Left colon (tissue), 2 donors: ENCODE data around the gene MAPK4. TPM values are rescaled to one million over a fixed set of nuclear protein-coding genes. Genes with fewer than 3 reads are reported as not detected.
A peak's percentile ranks its signal among the peaks of the same experiment; 100 is the strongest.

ENCODE experiments used
- ATAC-seq: fragments of 200-7000 bp; cut with Tn5 transposase; one replicate; pipeline ENCODE4 v1.9.1; 2020; ENCODE audit warnings: mild to moderate bottlenecking, moderate library complexity
- DNase-seq, 2 donors: peaks; one replicate each; pipeline ENCODE4 v3.0.0-alpha.2; 2020
- intact Hi-C, 2 donors: fragments of 100-400 bp; cut with DNase I in 1 of 2; cut with micrococcal nuclease in 1 of 2; formaldehyde crosslinking; loops; one replicate each; pipeline versions ENCODE4 v1.11.2 to v1.14.0; 2022; cut with DNase I, micrococcal nuclease
- total RNA-seq, 2 donors: library from RNA; stranded (reverse); fragmentation: NEBNext Ultra II Directional; extraction: Animal tissue kit (Norgen Biotek cat#: 25700); gene quantifications; one replicate each; pipeline ENCODE4 v1.2.1, GENCODE V29; 2021
- donor health status: DM: no; HTN: no; CAD: no.
- donor health status: DM: yes; HTN: yes; CAD: no.

MAPK4 gene
- total RNA-seq, 2 donors from 2014 or later: 0.12 to 1.6 TPM

GRCh38 chr18:50638884-50639420, 79.1 kb downstream of the MAPK4 start:
- DNase-seq: no peak
- no peak for ATAC-seq
- intact Hi-C loops: no loop called here

DNA sequence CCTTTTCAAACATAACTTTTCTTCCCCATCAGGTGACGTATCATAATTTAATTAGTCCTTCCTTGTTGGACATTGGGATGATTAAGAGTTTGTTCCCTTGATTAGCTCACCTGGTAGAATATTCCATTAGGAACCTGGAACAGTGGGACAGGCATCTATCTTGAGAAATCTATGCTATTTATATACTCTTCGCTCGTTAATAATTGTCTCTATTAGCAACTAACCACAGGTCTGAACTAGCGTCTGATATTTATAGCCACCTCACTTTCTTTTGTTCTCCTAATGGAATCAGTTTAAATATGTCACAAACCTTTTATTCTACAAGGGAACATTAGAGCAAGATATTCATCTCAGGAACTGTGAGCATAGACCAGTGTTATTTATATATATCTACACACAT, 79.8 kb downstream of the MAPK4 start:
- intact Hi-C loops: no loop called here
- DNase-seq: no peak
- no peak for ATAC-seq

GRCh38 chr18:50642439-50642838, 82.6 kb downstream of the MAPK4 start:
- ATAC-seq (no peak), DNase-seq (no peak)
- intact Hi-C loops: no loop called here

DNA sequence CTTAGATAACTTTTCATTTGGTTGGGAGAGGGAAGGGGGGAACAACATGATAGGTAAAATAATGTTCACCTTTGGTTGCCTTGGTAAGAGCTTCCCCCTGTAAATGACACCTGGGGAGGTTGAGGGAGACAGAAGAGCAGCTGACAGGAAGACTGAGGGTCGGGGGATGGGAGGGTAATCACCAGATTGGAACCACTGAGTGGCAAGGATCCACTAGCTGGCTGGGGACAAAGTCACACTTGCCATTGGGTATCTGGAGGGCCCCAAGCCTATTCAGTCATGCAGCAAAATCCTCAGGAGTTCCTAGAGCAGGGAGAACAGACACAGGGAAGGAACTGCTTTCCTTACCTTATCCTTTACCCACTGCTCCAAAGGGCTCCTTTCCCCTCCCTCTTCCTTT, 84.3 kb downstream of the MAPK4 start:
- DNase-seq: no peak
- ATAC-seq: no peak
- intact Hi-C loops: no loop called here

DNA sequence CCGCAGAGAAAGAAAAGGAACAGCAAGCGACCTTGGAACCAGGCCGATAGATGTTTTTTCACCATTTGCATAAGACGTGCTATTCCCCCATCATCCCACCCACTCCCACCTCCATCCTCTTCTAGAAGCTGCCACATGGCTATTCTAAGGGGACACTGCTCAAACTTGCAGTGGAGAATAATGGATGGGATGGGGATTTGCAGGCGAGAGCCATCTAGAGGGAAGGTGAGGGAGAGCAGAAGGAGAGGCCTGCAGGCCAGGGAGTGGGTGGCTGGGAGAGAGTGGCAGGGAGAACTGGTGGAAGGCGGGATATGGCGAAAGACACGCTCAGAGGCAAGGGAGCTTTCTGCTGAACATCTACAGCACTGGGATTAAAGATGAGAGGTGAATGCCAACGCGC, 84.9 kb downstream of the MAPK4 start:
- ATAC-seq (peak; percentile 66), DNase-seq (peak in 1 of 2 donors; percentile 11)
- intact Hi-C loops: no loop called here

DNA sequence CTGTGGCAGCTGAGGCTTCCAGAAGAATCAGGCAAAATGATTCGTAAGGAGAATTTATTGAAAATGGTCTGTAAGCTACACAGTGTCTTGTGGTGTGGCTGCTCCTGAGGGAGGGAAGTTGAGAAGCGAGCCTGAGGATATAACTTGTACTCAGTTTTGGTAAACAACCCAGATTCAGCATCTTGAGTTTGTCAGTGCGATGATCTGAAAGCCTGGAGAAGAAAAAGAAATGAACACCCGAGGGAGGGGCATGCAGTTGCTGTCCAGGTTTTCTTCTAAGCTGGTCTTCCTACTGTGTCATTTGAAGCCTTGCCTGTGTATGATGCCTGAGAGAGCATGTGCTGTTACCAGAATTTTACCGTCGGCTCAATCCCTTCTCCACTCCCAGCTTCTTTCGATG, 87.3 kb downstream of the MAPK4 start:
- ATAC-seq (no peak), DNase-seq (no peak)
- intact Hi-C loops: no loop called here

- DNase-seq (no peak), ATAC-seq (no peak)
- intact Hi-C loops: no loop called here
These were observed 87.9 kb downstream of the MAPK4 start for GRCh38 chr18:50647792-50648191.

DNA sequence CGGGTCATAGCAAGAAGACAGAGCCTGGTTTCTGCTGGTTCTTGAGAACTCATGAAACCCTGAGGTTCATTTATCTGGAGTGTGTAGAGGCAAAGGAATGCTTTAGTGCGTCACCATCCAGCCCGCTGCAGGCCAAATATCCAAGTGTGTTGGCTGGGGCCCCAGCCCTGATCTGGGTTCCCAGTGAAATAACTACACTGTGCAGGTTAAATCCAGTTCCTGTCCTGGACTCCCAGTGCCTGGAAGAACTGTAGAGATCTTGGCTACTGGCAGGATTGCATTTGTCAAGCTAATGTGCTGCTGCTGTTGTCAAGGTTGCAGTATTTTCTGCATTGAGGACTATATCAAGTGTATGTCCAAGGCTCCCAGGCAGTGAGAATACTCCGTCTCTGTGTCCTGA, 89.9 kb downstream of the MAPK4 start:
- intact Hi-C loops: no loop called here
- DNase-seq: peak; percentile 32 to 67
- ATAC-seq: no peak

- ATAC-seq (no peak), DNase-seq (no peak)
- intact Hi-C loops: no loop called here
These were observed 91.4 kb downstream of the MAPK4 start for GRCh38 chr18:50651334-50651733.

DNA sequence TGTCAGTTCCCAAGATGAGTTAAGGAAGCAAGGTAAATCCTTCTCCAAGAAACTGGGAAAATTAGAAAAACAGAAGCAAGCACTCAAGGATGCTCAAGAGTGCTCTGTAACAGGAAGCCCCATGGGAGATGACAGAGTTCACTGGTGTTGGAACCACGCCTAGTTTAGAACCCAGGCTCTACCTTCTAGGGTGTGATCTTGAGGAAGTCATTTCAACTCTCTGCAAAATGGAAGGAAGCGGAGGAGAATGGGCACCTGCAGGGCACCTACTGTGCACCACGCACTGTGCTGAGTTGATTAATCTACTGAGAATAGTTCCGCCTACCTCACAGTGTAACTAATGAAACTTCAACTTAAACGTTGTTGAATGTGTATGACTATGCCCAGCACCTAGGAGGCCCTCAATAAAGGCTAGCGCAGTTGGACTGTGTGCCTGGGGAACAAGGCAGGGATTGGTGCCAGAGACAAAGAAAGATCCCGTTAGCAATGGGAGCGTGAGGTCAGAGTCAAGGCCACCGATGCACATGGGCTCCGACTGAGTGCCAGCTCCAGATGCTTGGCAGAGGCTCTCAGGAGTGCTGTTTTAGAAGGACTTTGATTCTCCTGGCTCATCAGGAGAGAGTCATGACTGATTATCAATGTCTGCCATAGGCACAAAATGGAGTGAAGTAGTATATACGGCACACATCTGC, 93.7 kb downstream of the MAPK4 start:
- DNase-seq (no peak), ATAC-seq (peak; percentile 57)
- intact Hi-C loops: no loop called here

GRCh38 chr18:50654211-50654610, 94.3 kb downstream of the MAPK4 start:
- no peak for DNase-seq
- intact Hi-C loops: no loop called here
- peak; percentile 26 for ATAC-seq

DNA sequence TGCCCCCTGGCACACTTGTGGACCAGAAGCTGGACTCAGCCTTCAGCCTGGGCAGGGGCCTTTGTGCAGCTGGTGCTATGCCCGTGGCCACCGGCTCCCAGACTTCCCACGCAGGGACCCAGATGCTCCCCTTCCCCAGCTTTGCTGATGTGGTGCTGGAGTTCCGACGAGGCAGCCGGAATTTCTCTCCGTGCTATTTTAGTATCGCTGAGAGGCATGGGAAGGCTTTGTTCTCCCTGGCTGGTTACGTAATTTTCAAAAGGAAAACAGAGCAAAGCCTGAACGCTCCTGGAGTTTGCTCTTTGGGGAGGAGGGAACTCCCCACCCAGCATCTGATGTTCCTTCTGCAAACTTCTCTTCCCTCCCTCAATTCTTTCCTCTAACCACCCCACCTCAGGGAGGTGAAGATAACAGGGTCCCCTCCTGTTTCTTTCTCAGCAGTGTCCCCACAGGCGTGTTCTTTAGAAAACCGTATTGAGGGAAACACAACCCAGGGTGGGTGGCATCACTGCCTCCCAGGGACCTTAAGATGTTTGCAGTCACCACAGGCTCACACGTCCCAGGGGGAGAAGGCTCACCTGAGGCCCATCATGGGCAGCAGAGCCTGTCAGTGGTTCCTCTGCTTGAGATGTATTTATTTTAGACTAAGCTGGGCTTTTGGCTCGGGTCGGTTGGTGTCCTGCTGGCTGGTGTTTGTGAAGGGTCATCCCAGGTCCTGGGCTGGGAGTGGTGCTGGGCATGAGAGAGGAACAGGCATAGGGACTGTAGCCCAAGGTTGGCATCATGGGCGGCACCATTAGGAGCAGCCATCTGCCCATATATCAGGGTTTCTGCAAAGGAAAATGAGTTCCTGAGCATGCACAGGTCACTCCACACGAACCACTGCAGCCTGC, 95.0 kb downstream of the MAPK4 start:
- intact Hi-C loops: no loop called here
- peak; percentile 70 for ATAC-seq
- DNase-seq: no peak

DNA sequence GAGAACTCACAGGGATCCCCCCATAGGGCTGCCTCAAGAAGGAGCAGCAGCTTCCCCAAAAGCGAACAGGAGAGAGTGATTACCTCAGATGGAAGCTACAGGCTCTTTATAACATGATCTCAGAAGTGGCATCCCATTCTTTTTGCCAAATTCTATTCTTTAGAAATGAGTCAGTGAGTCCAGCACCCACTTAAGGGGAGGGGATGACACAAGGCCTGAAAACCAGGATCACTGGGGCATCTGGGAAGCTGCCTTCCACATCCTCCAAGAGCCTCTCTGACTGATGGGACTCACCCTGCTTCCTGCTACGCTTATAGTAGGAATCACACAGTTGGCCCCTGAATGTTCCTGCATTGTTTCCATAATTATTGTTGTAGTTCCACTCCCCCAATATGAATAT, 96.5 kb downstream of the MAPK4 start:
- no peak for DNase-seq
- intact Hi-C loops: no loop called here
- ATAC-seq: no peak

DNA sequence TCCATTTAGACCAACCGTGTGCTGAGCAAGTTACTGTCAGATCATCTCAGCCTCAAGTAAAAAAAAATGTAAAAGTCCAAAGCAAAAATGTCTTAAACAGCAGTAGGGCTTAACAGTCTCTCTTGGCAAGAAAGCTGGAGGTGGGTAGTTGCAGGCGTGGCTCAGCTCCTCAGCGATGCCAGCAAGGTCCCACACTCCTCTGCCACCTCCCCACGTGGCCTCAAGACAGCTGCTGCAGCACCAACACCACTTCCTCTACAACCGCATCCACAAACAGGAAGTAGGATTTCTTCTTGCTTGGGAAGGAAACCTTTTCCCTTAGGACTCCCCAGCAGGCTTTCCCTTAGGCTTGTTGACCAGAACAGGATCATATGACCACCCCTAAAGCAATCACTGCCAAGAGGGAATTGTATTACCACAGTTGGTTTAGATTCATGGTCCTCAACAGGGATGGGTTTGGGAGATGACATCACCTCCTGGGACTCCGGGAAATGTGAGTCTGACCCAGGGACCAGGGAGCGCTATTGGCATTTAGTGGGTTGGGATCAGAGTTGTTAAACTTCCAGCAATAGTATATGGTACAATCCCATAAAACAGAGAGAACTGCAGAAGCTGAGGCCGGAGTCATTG, 97.1 kb downstream of the MAPK4 start:
- DNase-seq (no peak), ATAC-seq (no peak)
- intact Hi-C loops: no loop called here

- no peak for ATAC-seq
- intact Hi-C loops: no loop called here
These were observed 98.7 kb downstream of the MAPK4 start for GRCh38 chr18:50658601-50659000.

GRCh38 chr18:50659091-50660003, 99.5 kb downstream of the MAPK4 start:
- no peak for DNase-seq
- ATAC-seq: peak; percentile 33
- intact Hi-C loops: no loop called here

More at GRCh38 chr18:50658601-50659000, 98.7 kb downstream of the MAPK4 start:
- no peak for DNase-seq

DNA sequence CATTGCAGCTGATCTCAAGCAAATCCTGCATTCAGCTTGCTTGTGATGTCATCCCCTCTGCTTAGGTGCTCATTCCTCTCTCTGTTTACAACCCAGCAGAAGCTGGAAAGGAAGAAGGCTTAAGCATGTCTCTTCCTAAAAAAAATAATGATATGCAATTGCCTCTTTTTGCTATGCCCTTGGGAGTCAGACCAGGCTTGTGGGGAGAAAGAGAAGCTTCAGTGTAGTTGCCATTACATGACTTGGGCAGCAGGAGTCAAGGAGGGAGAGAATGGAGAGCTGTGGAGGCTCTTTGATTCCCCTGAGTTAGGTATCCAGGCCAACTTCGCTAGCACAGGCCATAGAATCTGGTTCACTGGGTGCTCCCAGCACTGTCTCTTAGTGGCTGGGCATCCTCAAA, 101.1 kb downstream of the MAPK4 start:
- ATAC-seq: no peak
- intact Hi-C loops: no loop called here
- no peak for DNase-seq

- DNase-seq: no peak
- ATAC-seq: no peak
- intact Hi-C loops: no loop called here
These were observed 102.3 kb downstream of the MAPK4 start for GRCh38 chr18:50662177-50662576.
